Activated CD8-positive, alpha-beta T cell treated with anti-CD3 and anti-CD28 coated beads for 36 hours (primary cell): ENCODE measurements around the gene VSIG8. TPM values are rescaled to one million over a fixed set of nuclear protein-coding genes. Genes with fewer than 3 reads are reported as not detected.

Experiments used
- ATAC-seq: fragments of 200-7000 bp; cut with Tn5 transposase; one replicate; pipeline ENCODE4 v1.10.0; 2021; ENCODE audit warnings: mild to moderate bottlenecking, moderate library complexity
- CTCF ChIA-PET: fragments of 350-600 bp; sonication (Branson Sonifier 250); formaldehyde crosslinking; loops from one replicate; lab custom pipeline; 2021; ENCODE audit warnings: antibody characterized with exemption; lab: Charles Lee
- POLR2A ChIA-PET: fragments of 350-600 bp; sonication (Branson Sonifier 250); formaldehyde crosslinking; loops from one replicate; lab custom pipeline; 2021; ENCODE audit warnings: antibody characterized with exemption; lab: Charles Lee
- DNase-seq: peaks from one replicate; pipeline ENCODE4 v3.0.0-alpha.2; 2020
- H3K27ac Mint-ChIP-seq: one replicate; pipeline ENCODE4 v1.8.0; 2021; ENCODE audit warnings: mild to moderate bottlenecking, mixed read lengths
- H3K27me3 Mint-ChIP-seq: one replicate; pipeline ENCODE4 v1.8.0; 2021; ENCODE audit warnings: mixed read lengths
- H3K36me3 Mint-ChIP-seq: one replicate; pipeline ENCODE4 v1.8.0; 2021; ENCODE audit warnings: low read depth, mixed read lengths
- H3K4me1 Mint-ChIP-seq: one replicate; pipeline ENCODE4 v1.8.0; 2021; ENCODE audit warnings: low read depth, mixed read lengths
- H3K4me3 Mint-ChIP-seq: one replicate; pipeline ENCODE4 v1.8.0; 2021; ENCODE audit warnings: mild to moderate bottlenecking, moderate library complexity, mixed read lengths
- H3K9me3 Mint-ChIP-seq: one replicate; pipeline ENCODE4 v1.8.0; 2021; ENCODE audit warnings: mixed read lengths
- intact Hi-C: fragments of 100-400 bp; cut with micrococcal nuclease; formaldehyde crosslinking; loops from one replicate; pipeline ENCODE4 v1.10.0; 2022
- total RNA-seq, 2 experiments: library from RNA; stranded (reverse); gene quantifications; one replicate each; pipeline ENCODE4 v1.2.3, GENCODE V29; 2021
- TF ChIP-seq, protein P1 (sequence below): fragments of 200-600 bp; IDR thresholded peaks from one replicate; pipeline ENCODE4 v1.8.0; 2022; ENCODE audit warnings: antibody characterized with exemption, mild to moderate bottlenecking

Gene VSIG8
- total RNA-seq, 2 experiments from 2014 or later: not detected

DNA sequence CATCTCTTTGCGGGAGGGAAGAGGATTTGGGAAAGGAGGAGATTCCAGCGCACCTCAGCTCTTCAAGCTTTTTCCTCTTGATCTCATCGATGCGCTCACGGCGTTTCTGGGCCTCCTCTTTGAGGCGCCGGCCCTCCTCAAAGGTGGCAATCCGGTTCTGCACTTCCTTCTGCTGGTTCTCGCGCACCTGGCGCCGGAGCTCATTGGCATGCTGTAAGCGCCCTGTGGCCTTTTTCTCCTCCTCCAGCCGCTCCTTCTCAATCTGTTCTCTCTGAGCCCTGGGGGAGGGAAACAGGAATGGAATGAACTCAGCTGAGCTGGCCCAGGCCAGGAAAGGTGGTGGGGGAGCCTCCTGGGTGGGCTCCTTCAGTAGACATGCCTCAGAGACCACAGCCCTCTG lies 10.4 kb upstream of the VSIG8 start:
- H3K27me3 Mint-ChIP-seq: peaks cover 3% of the 10 kb centered on the region
- no peak overlapping the region for H3K4me3 Mint-ChIP-seq
- POLR2A ChIA-PET: interaction anchor here (0.7 kb wide), 1 partner anchor 20 kb away, joined by 5 read pairs; no protein-coding TSS in a partner anchor
- no peaks in the 10 kb centered on the region for H3K9me3 Mint-ChIP-seq
- peaks cover 9% of the 10 kb centered on the region for H3K4me1 Mint-ChIP-seq
- no peaks in the 10 kb centered on the region for H3K36me3 Mint-ChIP-seq
- CTCF ChIA-PET: interaction anchor here (1.7 to 3.9 kb wide), 2 partner anchors 29 to 74 kb away, joined by 4 to 18 read pairs; no protein-coding TSS in a partner anchor
- TF ChIP-seq, protein P1, sequence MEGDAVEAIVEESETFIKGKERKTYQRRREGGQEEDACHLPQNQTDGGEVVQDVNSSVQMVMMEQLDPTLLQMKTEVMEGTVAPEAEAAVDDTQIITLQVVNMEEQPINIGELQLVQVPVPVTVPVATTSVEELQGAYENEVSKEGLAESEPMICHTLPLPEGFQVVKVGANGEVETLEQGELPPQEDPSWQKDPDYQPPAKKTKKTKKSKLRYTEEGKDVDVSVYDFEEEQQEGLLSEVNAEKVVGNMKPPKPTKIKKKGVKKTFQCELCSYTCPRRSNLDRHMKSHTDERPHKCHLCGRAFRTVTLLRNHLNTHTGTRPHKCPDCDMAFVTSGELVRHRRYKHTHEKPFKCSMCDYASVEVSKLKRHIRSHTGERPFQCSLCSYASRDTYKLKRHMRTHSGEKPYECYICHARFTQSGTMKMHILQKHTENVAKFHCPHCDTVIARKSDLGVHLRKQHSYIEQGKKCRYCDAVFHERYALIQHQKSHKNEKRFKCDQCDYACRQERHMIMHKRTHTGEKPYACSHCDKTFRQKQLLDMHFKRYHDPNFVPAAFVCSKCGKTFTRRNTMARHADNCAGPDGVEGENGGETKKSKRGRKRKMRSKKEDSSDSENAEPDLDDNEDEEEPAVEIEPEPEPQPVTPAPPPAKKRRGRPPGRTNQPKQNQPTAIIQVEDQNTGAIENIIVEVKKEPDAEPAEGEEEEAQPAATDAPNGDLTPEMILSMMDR: no peak
- ATAC-seq (no peak), DNase-seq (no peak)
- H3K27ac Mint-ChIP-seq: no peak overlapping the region
- intact Hi-C loops: no loop called here

DNA sequence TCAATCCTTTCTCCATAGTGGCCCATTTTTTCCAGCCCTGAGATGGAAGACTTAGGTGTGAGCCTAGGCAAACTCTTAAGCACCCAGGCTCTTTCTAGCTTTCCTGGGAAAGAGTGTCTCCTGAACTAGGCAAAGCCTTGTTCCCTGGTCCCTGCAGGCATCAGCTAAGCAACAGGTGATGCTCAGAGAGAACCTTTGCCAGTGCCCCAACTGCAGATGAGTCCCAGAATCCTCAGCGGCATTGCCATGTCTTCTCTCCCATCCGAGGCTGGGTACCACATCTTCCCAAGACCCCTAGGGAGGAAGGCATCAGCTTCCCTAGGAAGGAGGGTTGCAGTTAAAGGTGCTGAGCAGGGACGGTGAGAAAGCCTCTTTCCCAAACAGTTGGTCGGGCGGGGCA lies 8.2 kb upstream of the VSIG8 start:
- H3K36me3 Mint-ChIP-seq: no peaks in the 10 kb centered on the region
- ChIA-PET POLR2A (interaction anchor here (1.5 kb wide), 1 partner anchor 10 kb away, joined by 4 read pairs; no protein-coding TSS in a partner anchor), CTCF (interaction anchor here (0.6 to 1.1 kb wide), 2 partner anchors 20 to 29 kb away, joined by 3 read pairs; no protein-coding TSS in a partner anchor)
- H3K27ac Mint-ChIP-seq: no peak overlapping the region
- TF ChIP-seq, protein P1: no peak
- H3K4me1 Mint-ChIP-seq: peaks cover 19% of the 10 kb centered on the region
- peaks cover 3% of the 10 kb centered on the region for H3K27me3 Mint-ChIP-seq
- DNase-seq: no peak
- intact Hi-C loops: no loop called here
- no peak for ATAC-seq
- no peak overlapping the region for H3K4me3 Mint-ChIP-seq
- no peaks in the 10 kb centered on the region for H3K9me3 Mint-ChIP-seq

DNA sequence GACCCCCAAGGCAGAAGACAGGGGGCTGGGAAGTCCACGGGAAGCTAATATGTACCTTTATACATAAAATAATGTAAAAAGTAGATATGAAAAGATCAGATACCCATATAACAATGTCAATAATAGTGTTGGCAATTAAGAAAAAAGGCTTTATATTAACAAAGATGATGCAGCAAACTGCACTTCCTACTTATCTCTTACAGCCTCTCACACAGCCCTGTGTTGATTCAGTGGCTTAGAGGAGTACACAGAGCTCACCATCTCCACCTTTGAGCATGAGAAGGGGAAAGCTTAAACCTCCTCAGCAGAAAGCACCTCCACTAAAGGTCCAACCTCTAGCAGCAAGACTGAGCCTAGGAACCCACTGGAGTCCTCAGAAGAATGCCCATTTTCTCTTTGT lies 7.2 kb upstream of the VSIG8 start:
- TF ChIP-seq, protein P1: no peak
- intact Hi-C loops: no loop called here
- H3K4me1 Mint-ChIP-seq: peaks cover 20% of the 10 kb centered on the region
- H3K9me3 Mint-ChIP-seq: no peaks in the 10 kb centered on the region
- ATAC-seq (no peak), DNase-seq (no peak)
- H3K27ac Mint-ChIP-seq: no peak overlapping the region
- ChIA-PET CTCF (interaction anchor here (1.8 kb wide), 3 partner anchors 21 to 138 kb away, joined by 6 to 7 read pairs (median 7); no protein-coding TSS in a partner anchor), POLR2A (interaction anchor here (1.2 to 1.5 kb wide), 2 partner anchors 9 to 14 kb away, joined by 3 to 4 read pairs; no protein-coding TSS in a partner anchor)
- no peaks in the 10 kb centered on the region for H3K36me3 Mint-ChIP-seq
- peaks cover 3% of the 10 kb centered on the region for H3K27me3 Mint-ChIP-seq
- H3K4me3 Mint-ChIP-seq: no peak overlapping the region

DNA sequence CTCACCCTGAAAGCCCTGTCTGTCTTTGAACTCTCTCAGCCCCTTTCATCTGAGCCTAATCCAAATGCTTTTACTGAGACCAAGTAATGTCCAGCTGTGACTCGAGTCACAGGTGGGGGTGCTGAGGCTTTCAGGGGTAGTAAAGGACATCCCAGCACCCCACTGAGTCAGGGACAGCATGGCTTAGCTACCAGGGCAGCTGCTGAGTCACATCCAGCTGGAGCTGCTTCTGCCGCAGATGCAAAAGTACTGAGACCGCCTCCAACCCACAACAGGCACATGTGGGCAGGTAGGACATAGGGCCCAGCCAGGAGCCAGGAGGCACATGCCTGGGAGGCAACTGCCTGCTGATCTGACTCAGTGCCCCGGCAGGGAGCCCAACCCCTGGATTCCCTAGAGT lies 6.7 kb upstream of the VSIG8 start:
- Mint-ChIP-seq H3K36me3 (no peaks in the 10 kb centered on the region), H3K9me3 (no peaks in the 10 kb centered on the region), H3K4me1 (peaks cover 20% of the 10 kb centered on the region), H3K27ac (no peak overlapping the region), H3K27me3 (peaks cover 3% of the 10 kb centered on the region), H3K4me3 (no peak overlapping the region)
- intact Hi-C loops: no loop called here
- TF ChIP-seq, protein P1: no peak
- POLR2A ChIA-PET: interaction anchor here (1.1 to 1.2 kb wide), 2 partner anchors 14 to 18 kb away, joined by 3 read pairs; no protein-coding TSS in a partner anchor
- DNase-seq (peak; percentile 72), ATAC-seq (peak; percentile 91)
- CTCF ChIA-PET: interaction anchor here (0.9 to 1.8 kb wide), 4 partner anchors 18 to 138 kb away, joined by 3 to 7 read pairs (median 6); no protein-coding TSS in a partner anchor

DNA sequence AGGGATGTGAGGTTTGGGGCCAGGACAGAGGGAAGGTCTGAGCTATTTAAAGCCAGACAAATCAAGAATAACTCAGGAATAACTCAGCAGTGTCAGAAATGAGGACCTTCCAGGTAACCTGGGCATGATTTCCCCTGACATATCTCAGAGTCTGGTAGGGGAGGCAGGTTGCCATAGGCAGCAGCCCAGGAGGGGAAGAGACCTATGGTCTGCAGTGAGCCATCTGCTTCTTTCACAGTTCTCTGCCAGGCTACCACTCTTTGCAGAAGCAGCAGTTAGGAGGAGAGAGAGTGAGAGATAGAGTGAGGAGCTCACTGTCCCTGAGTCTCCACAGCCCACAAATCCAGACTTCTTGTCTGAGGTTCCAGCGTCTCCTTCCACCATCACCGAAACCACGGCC lies 6.3 kb upstream of the VSIG8 start:
- TF ChIP-seq, protein P1: no peak
- ATAC-seq (no peak), DNase-seq (no peak)
- CTCF ChIA-PET: interaction anchor here (0.9 to 1.8 kb wide), 4 partner anchors 18 to 139 kb away, joined by 3 to 7 read pairs (median 6); no protein-coding TSS in a partner anchor
- POLR2A ChIA-PET: interaction anchor here (1.1 to 1.5 kb wide), 3 partner anchors 13 to 52 kb away, joined by 3 read pairs; no protein-coding TSS in a partner anchor
- H3K4me1 Mint-ChIP-seq: peaks cover 20% of the 10 kb centered on the region
- no peak overlapping the region for H3K4me3 Mint-ChIP-seq
- intact Hi-C loops: no loop called here
- no peak overlapping the region for H3K27ac Mint-ChIP-seq
- H3K36me3 Mint-ChIP-seq: no peaks in the 10 kb centered on the region
- no peaks in the 10 kb centered on the region for H3K9me3 Mint-ChIP-seq
- peaks cover 3% of the 10 kb centered on the region for H3K27me3 Mint-ChIP-seq
